Measurements from ENCODE around the gene ENAM. TPM values are rescaled to one million over a fixed set of nuclear protein-coding genes. Genes with fewer than 3 reads are reported as not detected.
"Not testable (repeated sequence)": the region's sequence is repeated elsewhere in the genome, so short reads cannot be mapped to it uniquely, and the experiment has no call there.

The ENAM gene
- polyA plus RNA-seq, 12 donors, result 1.4 to 4.8 (median 3.7) TPM; not detected in 1

- no peak for DNase-seq
These were observed 8.8 kb upstream of the ENAM start for GRCh38 chr4:70619778-70620177.

- no peak for DNase-seq
These were observed 5.2 kb upstream of the ENAM start for GRCh38 chr4:70623323-70623722.

- no peak for DNase-seq
These were observed 4.2 kb upstream of the ENAM start for GRCh38 chr4:70624226-70624793.

GRCh38 chr4:70627620-70628019, 924 bp upstream of the ENAM start:
- no peak for DNase-seq

- no peak for DNase-seq
These were observed 1.0 kb downstream of the ENAM start for GRCh38 chr4:70629469-70630090.

GRCh38 chr4:70630162-70630561, 1.6 kb downstream of the ENAM start:
- no peak for DNase-seq

- no peak for DNase-seq
These were observed 3.5 kb downstream of the ENAM start for GRCh38 chr4:70632028-70632427.

- DNase-seq, result no peak
These were observed 5.9 kb downstream of the ENAM start for GRCh38 chr4:70634482-70634881.

GRCh38 chr4:70637239-70637913, 8.8 kb downstream of the ENAM start:
- no peak for DNase-seq

- no peak for DNase-seq
These were observed 11.6 kb downstream of the ENAM start for GRCh38 chr4:70640192-70640591.

- DNase-seq, result not testable (repeated sequence)
These were observed 22.2 kb downstream of the ENAM start for GRCh38 chr4:70650741-70651140.

- DNase-seq, result peak; percentile 23
These were observed 23.4 kb downstream of the ENAM start for GRCh38 chr4:70651864-70652506.

GRCh38 chr4:70654605-70655011, 26.1 kb downstream of the ENAM start:
- DNase-seq, result no peak

GRCh38 chr4:70657326-70657725, 28.8 kb downstream of the ENAM start:
- no peak for DNase-seq

GRCh38 chr4:70658418-70658817, 29.9 kb downstream of the ENAM start:
- no peak for DNase-seq

GRCh38 chr4:70660106-70660505, 31.6 kb downstream of the ENAM start:
- DNase-seq, result no peak

GRCh38 chr4:70661309-70661922, 32.9 kb downstream of the ENAM start:
- not testable (repeated sequence) for DNase-seq

GRCh38 chr4:70666369-70666768, 37.8 kb downstream of the ENAM start, which contains the start of gene JCHAIN:
TSS of gene JCHAIN (minus strand) at chr4:70666508. CDS start at chr4:70666490, 18 bp downstream.
- no peak for DNase-seq

- DNase-seq, result no peak
These were observed 39.4 kb downstream of the ENAM start for GRCh38 chr4:70667740-70668535.

- no peak for DNase-seq
These were observed 41.9 kb downstream of the ENAM start for GRCh38 chr4:70670332-70671014.

GRCh38 chr4:70671091-70671490, 42.5 kb downstream of the ENAM start:
- no peak for DNase-seq

Measured in muscle of arm (tissue), 12 donors.